Type B pancreatic cell (in vitro differentiated cells): Measurements from ENCODE around the gene MBD3L5. TPM values are rescaled to one million over a fixed set of nuclear protein-coding genes. Genes with fewer than 3 reads are reported as not detected.
"Not testable (repeated sequence)": the region's sequence is repeated elsewhere in the genome, so short reads cannot be mapped to it uniquely, and the experiment has no call there.

Source experiments
- DNase-seq: peaks from one replicate; pipeline ENCODE4 v3.0.0; 2021; ENCODE audit warnings: mixed read lengths; ENCODE audit not compliant: unreplicated experiment; ENCODE audit errors: extremely low spot score
- H3K27ac Mint-ChIP-seq: 2 replicates; pipeline ENCODE4 v1.8.0; 2021; ENCODE audit warnings: mild to moderate bottlenecking, mixed read lengths
- H3K27me3 Mint-ChIP-seq: 2 replicates; pipeline ENCODE4 v1.8.0; 2021; ENCODE audit warnings: mixed read lengths
- H3K36me3 Mint-ChIP-seq: 2 replicates; pipeline ENCODE4 v1.8.0; 2021; ENCODE audit warnings: mixed read lengths
- H3K4me1 Mint-ChIP-seq: one replicate; pipeline ENCODE4 v1.8.0; 2021; ENCODE audit warnings: mixed read lengths; ENCODE audit not compliant: unreplicated experiment
- H3K4me3 Mint-ChIP-seq: 2 replicates; pipeline ENCODE4 v1.8.0; 2021; ENCODE audit warnings: mild to moderate bottlenecking, mixed read lengths
- H3K9me3 Mint-ChIP-seq: 2 replicates; pipeline ENCODE4 v1.8.0; 2021; ENCODE audit warnings: mixed read lengths
- total RNA-seq: library from RNA; stranded (reverse); gene quantifications from 2 replicates; pipeline ENCODE4 v1.2.1, GENCODE V29; 2021; ENCODE audit warnings: low replicate concordance
- TF ChIP-seq, protein P1 (sequence below): fragments of 200-600 bp; sonication (generic); conservative IDR thresholded peaks from 2 replicates; pipeline ENCODE4 v1.5.0; 2021; ENCODE audit warnings: antibody characterized with exemption, mild to moderate bottlenecking

Gene MBD3L5
- total RNA-seq, 1 donor from 2014 or later: not detected

DNA sequence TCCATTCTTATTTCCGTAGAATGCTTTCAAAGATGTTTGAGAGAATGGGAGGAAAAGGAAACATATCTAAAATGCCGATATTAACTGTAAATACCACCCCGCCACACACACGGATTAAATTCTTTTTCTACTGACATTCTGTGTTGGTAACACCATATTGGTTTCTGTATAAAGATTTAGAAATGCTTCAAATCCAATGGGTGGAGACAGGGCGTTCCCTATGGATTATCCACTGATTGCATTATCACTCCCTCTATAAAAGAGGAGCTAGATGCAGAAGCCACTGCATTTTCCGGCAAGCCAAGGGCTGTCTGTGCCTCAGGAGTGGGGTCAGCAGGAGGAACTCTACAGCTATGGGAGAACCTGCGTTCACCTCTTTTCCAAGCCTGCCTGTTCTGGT, 18.6 kb downstream of the MBD3L5 start, which contains the start of gene MBD3L2:
Gene MBD3L2 (plus strand): TSS at position 301 of the 400 bp plus-strand sequence. CDS start 53 bp downstream, at position 354.
- not testable (repeated sequence) for H3K36me3 Mint-ChIP-seq, DNase-seq, H3K27me3 Mint-ChIP-seq, H3K9me3 Mint-ChIP-seq, H3K4me3 Mint-ChIP-seq, H3K4me1 Mint-ChIP-seq, H3K27ac Mint-ChIP-seq

DNA sequence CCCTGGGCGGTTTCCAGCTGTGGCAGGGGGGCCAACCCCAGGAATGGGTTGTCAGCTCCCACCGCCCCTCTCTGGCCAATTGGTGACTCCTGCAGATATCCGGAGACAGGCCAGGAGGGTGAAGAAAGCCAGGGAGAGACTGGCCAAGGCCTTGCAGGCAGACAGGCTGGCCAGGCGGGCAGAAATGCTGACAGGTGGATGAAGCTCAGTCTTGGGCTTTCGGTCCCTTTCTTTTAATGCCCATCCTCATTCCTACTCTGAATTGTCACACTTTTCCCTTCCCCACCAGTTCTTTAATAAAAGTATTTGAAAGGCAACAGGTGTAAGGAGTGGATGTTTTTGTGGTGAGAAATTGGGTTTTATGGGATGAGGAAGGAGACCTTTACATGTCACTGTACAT, 21.0 kb downstream of the MBD3L5 start:
- H3K36me3 Mint-ChIP-seq: not testable (repeated sequence)

DNA sequence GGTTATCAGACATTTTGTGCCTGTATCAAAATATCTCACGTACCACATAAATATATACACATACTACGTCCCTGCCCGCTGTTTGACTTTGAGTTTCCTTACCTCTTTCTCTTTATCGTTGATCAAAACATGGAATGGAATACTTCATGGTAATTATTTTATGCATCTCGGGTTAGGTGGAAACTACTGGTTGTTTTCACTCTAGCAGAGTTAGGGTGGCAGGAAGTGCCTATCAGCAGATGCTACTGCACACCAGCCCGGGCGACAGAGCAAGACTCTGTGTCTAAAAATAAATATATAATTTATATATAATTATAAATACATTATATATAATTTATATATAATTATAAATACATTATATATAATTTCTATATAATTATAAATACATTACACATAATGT, 22.5 kb downstream of the MBD3L5 start:
- not testable (repeated sequence) for H3K9me3 Mint-ChIP-seq, H3K27me3 Mint-ChIP-seq, H3K4me1 Mint-ChIP-seq, H3K27ac Mint-ChIP-seq, H3K36me3 Mint-ChIP-seq, H3K4me3 Mint-ChIP-seq, DNase-seq

More for the DNA sequence above, 21.0 kb downstream of the MBD3L5 start:
- not testable (repeated sequence) for H3K27me3 Mint-ChIP-seq, H3K4me1 Mint-ChIP-seq, H3K4me3 Mint-ChIP-seq, H3K27ac Mint-ChIP-seq, DNase-seq, H3K9me3 Mint-ChIP-seq

DNA sequence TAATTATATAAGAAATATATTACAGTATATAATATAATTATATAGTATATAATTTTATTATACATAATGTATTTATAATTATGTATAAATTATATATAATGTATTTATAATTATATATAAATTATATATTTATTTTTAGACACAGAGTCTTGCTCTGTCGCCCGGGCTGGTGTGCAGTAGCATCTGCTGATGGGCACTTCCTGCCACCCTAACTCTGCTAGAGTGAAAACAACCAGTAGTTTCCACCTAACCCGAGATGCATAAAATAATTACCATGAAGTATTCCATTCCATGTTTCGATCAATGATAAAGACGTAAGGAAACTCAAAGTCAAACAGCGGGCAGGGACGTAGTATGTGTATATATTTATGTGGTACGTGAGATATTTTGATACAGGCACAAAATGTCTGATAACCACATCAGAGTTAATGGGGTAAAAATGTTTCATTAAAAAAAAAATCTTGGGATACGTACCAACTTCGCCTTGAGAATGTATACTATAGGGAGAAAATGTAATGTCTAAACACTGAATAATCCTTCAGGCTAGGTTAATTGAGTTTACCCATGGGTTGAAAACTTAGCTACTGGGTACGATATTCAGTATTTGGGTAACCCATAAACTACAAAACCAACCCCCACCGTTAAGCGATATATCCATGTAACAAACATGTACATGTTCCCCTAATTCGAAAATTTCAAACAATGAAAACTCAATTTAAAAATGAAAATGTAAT, 24.4 kb downstream of the MBD3L5 start:
- not testable (repeated sequence) for H3K4me3 Mint-ChIP-seq, H3K9me3 Mint-ChIP-seq, H3K27me3 Mint-ChIP-seq

DNA sequence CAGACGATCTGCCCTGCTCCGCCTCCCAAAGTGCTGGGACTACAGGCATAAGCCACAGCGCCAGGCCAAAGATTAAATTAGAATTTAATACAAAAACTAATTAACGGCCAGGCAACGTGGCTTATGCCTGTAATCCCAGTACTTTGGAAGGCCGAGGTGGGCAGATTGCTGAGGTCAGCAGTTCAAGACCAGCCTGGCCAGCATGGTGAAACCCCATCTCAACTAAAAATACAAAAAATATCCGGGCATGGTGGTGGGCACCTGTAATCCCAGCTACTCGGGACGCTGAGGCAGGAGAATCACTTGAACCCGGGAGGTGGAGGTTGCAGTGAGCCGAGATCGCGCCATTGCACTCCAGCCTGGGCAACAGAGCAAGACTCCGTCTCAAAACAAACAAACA, 25.3 kb downstream of the MBD3L5 start:
- H3K4me1 Mint-ChIP-seq, H3K27ac Mint-ChIP-seq, H3K4me3 Mint-ChIP-seq, DNase-seq, H3K9me3 Mint-ChIP-seq, H3K27me3 Mint-ChIP-seq, H3K36me3 Mint-ChIP-seq: not testable (repeated sequence)

More for the DNA sequence above, 24.4 kb downstream of the MBD3L5 start:
- not testable (repeated sequence) for H3K36me3 Mint-ChIP-seq, H3K27ac Mint-ChIP-seq, DNase-seq, H3K4me1 Mint-ChIP-seq

DNA sequence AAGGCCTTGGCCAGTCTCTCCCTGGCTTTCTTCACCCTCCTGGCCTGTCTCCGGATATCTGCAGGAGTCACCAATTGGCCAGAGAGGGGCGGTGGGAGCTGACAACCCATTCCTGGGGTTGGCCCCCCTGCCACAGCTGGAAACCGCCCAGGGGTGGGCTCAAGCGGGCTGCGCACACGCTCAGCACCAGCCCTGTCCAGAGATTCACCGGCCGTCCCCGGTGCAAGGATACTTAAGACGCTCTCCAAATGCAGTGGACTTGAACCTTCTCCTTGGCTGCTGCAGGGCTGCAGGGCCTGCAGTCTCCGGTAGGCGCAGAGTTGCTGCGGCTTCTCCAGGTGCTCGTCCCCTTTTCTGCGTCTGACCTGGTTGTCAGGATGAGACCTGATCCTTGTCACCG, 26.0 kb downstream of the MBD3L5 start:
- H3K4me3 Mint-ChIP-seq, H3K4me1 Mint-ChIP-seq, H3K9me3 Mint-ChIP-seq, DNase-seq, H3K27ac Mint-ChIP-seq, H3K27me3 Mint-ChIP-seq, H3K36me3 Mint-ChIP-seq: not testable (repeated sequence)

DNA sequence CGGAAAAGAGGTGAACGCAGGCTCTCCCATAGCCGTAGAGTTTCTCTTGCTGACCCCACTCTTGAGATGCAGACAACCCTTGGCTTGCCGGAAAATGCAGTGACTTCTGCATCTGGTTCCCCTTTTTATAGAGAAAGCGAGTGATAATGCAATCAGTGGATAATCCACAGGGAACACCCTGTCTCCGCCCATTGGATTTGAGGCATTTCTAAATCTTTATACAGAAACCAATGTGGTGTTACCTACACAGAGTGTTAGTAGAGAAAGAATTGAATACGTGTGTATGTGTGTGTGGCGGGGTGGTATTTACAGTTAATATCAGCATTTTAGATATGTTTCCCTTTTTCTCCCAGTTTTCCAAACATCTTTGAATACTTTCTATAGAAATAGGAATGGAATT, 28.2 kb downstream of the MBD3L5 start, which contains the start of gene MBD3L3:
Gene MBD3L3 (minus strand): TSS at position 101 of the 400 bp plus-strand sequence. CDS start 71 bp downstream, at position 30.
- not testable (repeated sequence) for H3K27me3 Mint-ChIP-seq, H3K36me3 Mint-ChIP-seq, H3K4me3 Mint-ChIP-seq, H3K4me1 Mint-ChIP-seq, H3K27ac Mint-ChIP-seq, H3K9me3 Mint-ChIP-seq, DNase-seq

DNA sequence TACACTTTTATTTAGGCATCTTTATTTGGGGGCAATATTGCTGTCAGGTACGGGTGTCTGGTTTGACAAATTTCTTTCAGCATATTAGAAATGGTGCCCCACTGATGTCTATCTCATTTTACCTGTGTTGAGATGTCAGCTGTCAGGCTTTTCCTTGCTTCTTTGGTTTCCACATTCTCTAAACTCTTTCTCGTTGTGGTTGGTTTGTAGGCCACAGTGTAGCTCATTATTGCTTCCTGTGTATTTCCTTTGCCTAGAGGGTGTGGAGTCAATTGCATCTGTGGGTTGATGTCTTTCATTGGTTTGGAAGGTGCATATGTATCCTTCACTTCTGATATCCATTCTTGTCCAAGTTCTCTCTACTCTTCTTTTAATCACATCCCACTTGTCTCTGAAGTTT, 29.6 kb downstream of the MBD3L5 start:
- H3K9me3 Mint-ChIP-seq, H3K4me3 Mint-ChIP-seq, H3K36me3 Mint-ChIP-seq, DNase-seq, H3K27me3 Mint-ChIP-seq, H3K27ac Mint-ChIP-seq, H3K4me1 Mint-ChIP-seq: not testable (repeated sequence)

DNA sequence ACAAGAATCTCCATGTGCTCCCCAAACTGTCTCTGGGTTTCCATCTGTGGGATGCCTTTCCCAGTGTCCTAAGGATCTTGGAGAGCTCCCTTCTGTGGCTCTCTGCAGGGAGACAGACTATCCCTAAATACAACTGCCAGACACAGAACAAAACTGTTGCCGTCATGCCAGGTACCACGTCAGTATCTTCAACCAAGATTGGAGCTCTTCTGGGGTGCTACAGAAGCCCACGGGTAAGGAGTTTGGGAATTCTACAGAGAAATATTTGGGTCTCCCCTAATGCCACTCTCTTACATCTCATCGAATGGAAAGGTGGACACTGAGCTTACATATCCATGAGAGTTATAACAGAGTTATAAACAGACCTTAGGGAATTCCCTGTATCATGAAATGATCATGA, 33.0 kb downstream of the MBD3L5 start:
- TF ChIP-seq, protein P1, sequence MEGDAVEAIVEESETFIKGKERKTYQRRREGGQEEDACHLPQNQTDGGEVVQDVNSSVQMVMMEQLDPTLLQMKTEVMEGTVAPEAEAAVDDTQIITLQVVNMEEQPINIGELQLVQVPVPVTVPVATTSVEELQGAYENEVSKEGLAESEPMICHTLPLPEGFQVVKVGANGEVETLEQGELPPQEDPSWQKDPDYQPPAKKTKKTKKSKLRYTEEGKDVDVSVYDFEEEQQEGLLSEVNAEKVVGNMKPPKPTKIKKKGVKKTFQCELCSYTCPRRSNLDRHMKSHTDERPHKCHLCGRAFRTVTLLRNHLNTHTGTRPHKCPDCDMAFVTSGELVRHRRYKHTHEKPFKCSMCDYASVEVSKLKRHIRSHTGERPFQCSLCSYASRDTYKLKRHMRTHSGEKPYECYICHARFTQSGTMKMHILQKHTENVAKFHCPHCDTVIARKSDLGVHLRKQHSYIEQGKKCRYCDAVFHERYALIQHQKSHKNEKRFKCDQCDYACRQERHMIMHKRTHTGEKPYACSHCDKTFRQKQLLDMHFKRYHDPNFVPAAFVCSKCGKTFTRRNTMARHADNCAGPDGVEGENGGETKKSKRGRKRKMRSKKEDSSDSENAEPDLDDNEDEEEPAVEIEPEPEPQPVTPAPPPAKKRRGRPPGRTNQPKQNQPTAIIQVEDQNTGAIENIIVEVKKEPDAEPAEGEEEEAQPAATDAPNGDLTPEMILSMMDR: no peak
- Mint-ChIP-seq H3K36me3 (no peaks in the 10 kb centered on the region), H3K27me3 (no peaks in the 10 kb centered on the region), H3K4me1 (no peaks in the 10 kb centered on the region), H3K27ac (no peak overlapping the region), H3K4me3 (no peak overlapping the region), H3K9me3 (no peaks in the 10 kb centered on the region)
- DNase-seq: no peak
